Muscle layer of colon (tissue), 2 donors: ENCODE results near the gene SHROOM3.

ENCODE experiments used
- H3K27ac ChIP-seq: one replicate; pipeline ENCODE4 v1.7.0; 2013; ENCODE audit warnings: low read depth, mild to moderate bottlenecking, low read length, moderate library complexity
- H3K27me3 ChIP-seq, 2 donors: one replicate each; pipeline ENCODE4 v1.7.0; 2013; ENCODE audit warnings: low read length in 2 of 2, mild to moderate bottlenecking in 2 of 2; ENCODE audit not compliant: insufficient read depth in 2 of 2, control insufficient read depth in 1 of 2
- H3K36me3 ChIP-seq: one replicate; pipeline ENCODE4 v1.7.0; 2013; ENCODE audit warnings: mild to moderate bottlenecking, low read length; ENCODE audit not compliant: insufficient read depth
- H3K4me1 ChIP-seq: one replicate; pipeline ENCODE4 v1.7.0; 2013; ENCODE audit warnings: mild to moderate bottlenecking, low read length; ENCODE audit not compliant: insufficient read depth
- H3K4me3 ChIP-seq, 2 donors: one replicate each; pipeline ENCODE4 v1.7.0; 2013; ENCODE audit warnings: low read length in 2 of 2, low read depth in 1 of 2, mild to moderate bottlenecking in 1 of 2, moderate library complexity in 1 of 2
- H3K9ac ChIP-seq: one replicate; pipeline ENCODE4 v1.7.0; 2013; ENCODE audit warnings: low read length
- H3K9me3 ChIP-seq: one replicate; pipeline ENCODE4 v1.7.0; 2013; ENCODE audit warnings: mild to moderate bottlenecking, low read length
- donor health status: abdominal sarcoma.
- donor health status: Adenocarcinoma of cecum.

Gene SHROOM3

DNA sequence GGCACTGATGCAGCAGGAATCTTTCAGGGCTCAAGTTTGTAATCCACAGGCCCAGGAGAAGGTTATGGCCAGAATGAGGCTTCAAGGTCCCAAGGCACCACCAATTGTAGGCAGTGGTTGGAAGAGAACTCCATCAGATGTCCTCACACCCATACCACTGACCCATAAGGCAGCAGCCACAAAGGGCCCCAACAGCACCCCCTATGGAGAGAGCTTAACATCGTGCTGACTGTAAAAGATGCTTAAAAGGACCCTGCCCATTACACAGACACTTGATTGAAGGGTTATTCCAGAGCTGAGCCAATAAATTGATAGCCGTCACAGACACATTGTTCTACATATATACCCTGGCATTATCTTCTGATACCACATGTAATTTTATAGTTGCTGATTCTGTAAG, 349.2 kb downstream of the SHROOM3 start:
- Histone ChIP-seq H3K4me3 (no peak overlapping the region), H3K36me3 (peaks cover 2% of the 10 kb centered on the region), H3K4me1 (no peaks in the 10 kb centered on the region), H3K9me3 (no peaks in the 10 kb centered on the region), H3K27ac (no peak overlapping the region), H3K27me3 (no peaks in the 10 kb centered on the region), H3K9ac (no peak overlapping the region)

DNA sequence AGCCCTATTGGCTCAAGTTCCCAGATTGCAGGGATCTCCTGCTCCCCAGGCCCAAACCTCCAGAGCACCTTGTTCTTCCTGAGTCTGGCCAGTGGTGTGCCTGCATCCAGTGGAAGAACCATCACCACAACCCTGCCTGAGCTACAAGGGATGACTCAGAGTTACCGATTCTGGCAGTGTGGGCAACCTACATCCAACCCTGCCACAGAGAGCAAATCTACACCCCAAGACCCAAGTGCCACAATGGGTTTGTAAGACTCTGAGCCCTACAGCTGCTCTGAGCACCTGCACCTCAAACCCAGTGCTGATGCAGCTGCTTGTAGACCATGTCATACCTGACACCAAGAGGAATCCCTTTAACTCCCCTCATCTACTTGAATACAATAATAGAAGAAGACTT, 352.9 kb downstream of the SHROOM3 start:
- Histone ChIP-seq H3K9me3 (no peaks in the 10 kb centered on the region), H3K4me1 (no peaks in the 10 kb centered on the region), H3K27me3 (no peaks in the 10 kb centered on the region), H3K9ac (no peak overlapping the region), H3K4me3 (no peak overlapping the region), H3K36me3 (no peaks in the 10 kb centered on the region), H3K27ac (no peak overlapping the region)

DNA sequence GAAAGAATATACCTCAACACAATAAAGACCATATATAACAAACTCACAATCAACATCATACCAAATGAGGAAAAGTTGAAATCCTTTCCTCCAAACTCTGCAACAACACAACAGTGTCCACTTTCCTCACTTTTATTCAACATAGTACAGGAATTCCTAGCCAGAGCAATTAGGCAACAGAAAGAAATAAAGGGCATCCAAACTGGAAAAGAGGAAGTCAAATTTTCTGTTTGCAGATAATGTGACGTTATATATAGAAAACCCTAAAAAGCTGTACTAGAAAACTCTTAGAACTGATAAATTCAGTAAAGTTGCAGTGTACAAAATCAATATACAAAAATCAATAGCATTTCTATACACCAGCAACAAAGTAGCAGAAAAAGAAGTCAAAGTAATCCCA, 355.3 kb downstream of the SHROOM3 start:
- Histone ChIP-seq H3K9ac (no peak overlapping the region), H3K4me3 (no peak overlapping the region), H3K36me3 (no peaks in the 10 kb centered on the region), H3K9me3 (no peaks in the 10 kb centered on the region), H3K27me3 (no peaks in the 10 kb centered on the region), H3K27ac (no peak overlapping the region), H3K4me1 (no peaks in the 10 kb centered on the region)

DNA sequence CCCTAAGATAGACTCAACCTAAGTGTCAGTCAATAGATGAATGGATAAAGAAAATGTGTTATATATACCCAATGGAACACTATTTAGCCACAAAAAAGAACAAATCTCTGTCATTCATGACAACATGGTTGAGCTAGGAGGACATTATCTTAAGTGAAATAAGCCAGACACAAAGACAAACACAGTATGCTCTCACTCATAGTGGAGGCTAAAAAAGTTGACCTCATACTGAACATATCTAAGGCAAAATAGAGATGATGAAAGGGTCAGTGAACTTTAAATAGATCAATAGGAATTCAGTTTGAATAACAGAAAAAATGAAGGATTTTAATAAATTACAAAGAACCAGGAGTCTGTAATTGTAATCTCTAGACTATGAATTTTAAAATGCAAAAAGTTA, 356.4 kb downstream of the SHROOM3 start:
- Histone ChIP-seq H3K9ac (no peak overlapping the region), H3K9me3 (no peaks in the 10 kb centered on the region), H3K4me1 (no peaks in the 10 kb centered on the region), H3K27me3 (no peaks in the 10 kb centered on the region), H3K36me3 (no peaks in the 10 kb centered on the region), H3K4me3 (no peak overlapping the region), H3K27ac (no peak overlapping the region)

DNA sequence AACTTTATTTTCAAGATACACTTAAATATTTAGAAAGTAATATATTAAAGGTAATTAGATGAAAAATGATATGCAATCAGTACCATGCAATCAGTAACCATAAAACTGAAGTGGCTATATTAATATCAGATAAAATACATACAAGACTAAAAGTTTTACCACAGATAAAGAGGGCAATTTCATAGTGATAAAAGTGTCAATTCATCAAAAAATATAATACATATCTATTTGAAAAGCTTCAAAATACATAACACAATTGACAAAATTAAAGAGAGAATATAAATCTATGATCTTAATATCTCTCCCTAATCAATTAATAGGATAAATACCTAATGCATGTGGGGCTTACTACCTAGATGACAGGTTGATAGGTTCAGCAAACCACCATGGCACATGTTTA, 357.4 kb downstream of the SHROOM3 start:
- Histone ChIP-seq H3K9me3 (no peaks in the 10 kb centered on the region), H3K36me3 (no peaks in the 10 kb centered on the region), H3K9ac (no peak overlapping the region), H3K27ac (no peak overlapping the region), H3K4me3 (no peak overlapping the region), H3K4me1 (no peaks in the 10 kb centered on the region), H3K27me3 (no peaks in the 10 kb centered on the region)

DNA sequence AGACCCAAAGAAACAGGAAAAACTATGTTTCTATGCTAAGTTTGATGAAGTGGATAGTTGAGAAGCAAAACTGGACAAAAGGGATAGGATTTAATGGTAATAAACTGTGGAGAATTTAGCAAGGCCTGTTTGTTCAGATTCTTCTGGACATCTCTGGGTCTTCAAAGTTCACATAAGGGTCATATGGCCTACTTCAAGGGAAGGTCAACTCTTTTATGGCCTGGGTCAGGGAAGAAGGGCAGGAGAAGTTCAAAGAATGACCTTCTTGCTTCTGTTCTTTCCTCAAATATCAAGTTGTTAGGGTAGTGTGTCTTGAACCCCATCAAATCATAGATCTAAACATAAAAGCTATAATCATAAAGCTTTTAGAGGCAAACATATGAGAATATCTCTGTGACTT, 360.2 kb downstream of the SHROOM3 start:
- no peaks in the 10 kb centered on the region for H3K4me1 ChIP-seq
- no peaks in the 10 kb centered on the region for H3K27me3 ChIP-seq
- H3K9ac ChIP-seq: no peak overlapping the region
- no peaks in the 10 kb centered on the region for H3K36me3 ChIP-seq
- H3K9me3 ChIP-seq: no peaks in the 10 kb centered on the region
- H3K27ac ChIP-seq: no peak overlapping the region
- H3K4me3 ChIP-seq: no peak overlapping the region

DNA sequence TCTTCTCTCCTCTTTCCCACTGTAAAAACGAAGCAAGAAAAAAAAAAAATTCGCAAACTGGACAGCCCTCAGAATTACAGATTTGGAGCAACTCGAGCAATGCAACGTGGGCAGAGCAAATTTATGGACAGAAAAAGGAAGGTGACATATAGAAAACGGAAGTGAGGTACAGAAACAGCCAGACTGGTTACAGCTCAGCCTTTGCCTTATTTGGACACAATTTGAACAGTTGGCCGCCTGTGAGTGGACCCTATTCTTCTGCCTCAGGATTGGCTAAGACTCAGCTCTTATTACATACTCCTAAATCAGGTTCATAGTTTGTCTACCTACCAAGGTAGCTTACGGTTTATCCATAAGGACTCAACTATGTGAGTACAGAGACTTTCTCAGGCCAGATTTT, 364.1 kb downstream of the SHROOM3 start:
- no peaks in the 10 kb centered on the region for H3K36me3 ChIP-seq
- H3K4me3 ChIP-seq: no peak overlapping the region
- H3K9ac ChIP-seq: no peak overlapping the region
- H3K27ac ChIP-seq: no peak overlapping the region
- no peaks in the 10 kb centered on the region for H3K9me3 ChIP-seq
- no peaks in the 10 kb centered on the region for H3K4me1 ChIP-seq
- H3K27me3 ChIP-seq: no peaks in the 10 kb centered on the region

DNA sequence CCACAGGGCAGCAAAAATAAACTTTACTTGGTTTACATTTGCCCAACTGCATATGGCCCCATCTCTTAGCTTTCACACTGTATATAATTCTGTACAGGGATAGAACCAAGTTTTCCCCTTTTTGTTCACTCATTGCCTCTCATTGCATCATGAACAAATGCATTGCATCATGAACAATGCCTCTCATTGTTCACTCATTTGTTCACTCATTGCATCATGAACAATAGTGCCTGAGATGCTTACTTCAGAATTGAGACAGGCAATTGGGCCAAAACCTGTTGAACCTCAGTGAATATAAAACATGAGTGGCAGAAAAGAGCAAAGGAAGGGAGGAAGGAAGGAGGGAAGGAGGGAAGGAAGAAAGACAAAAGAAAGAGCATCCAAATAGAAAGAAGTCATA, 364.7 kb downstream of the SHROOM3 start:
- no peaks in the 10 kb centered on the region for H3K4me1 ChIP-seq
- no peak overlapping the region for H3K4me3 ChIP-seq
- no peak overlapping the region for H3K27ac ChIP-seq
- no peaks in the 10 kb centered on the region for H3K27me3 ChIP-seq
- no peaks in the 10 kb centered on the region for H3K36me3 ChIP-seq
- no peak overlapping the region for H3K9ac ChIP-seq
- no peaks in the 10 kb centered on the region for H3K9me3 ChIP-seq

DNA sequence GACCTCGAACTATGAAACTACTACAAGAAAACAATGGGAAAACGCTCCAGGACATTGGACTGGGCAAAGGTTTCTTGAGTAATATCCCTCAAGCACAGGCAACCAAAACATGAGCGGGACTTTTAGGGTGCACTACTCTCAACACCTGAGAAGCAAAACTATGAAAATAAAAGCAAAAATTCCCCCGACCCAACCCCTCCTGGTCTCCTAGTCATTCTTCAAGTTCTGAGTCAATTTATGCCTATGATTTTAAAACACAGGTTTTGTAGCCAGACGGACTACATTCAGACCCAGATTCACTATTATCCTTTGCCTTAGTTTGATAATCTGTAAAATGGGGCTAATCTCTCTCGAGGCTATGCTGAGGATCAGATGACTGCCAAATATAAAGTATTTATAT, 365.9 kb downstream of the SHROOM3 start:
- H3K27me3 ChIP-seq: no peaks in the 10 kb centered on the region
- no peaks in the 10 kb centered on the region for H3K36me3 ChIP-seq
- H3K27ac ChIP-seq: no peak overlapping the region
- H3K9ac ChIP-seq: no peak overlapping the region
- no peaks in the 10 kb centered on the region for H3K4me1 ChIP-seq
- no peaks in the 10 kb centered on the region for H3K9me3 ChIP-seq
- no peak overlapping the region for H3K4me3 ChIP-seq

DNA sequence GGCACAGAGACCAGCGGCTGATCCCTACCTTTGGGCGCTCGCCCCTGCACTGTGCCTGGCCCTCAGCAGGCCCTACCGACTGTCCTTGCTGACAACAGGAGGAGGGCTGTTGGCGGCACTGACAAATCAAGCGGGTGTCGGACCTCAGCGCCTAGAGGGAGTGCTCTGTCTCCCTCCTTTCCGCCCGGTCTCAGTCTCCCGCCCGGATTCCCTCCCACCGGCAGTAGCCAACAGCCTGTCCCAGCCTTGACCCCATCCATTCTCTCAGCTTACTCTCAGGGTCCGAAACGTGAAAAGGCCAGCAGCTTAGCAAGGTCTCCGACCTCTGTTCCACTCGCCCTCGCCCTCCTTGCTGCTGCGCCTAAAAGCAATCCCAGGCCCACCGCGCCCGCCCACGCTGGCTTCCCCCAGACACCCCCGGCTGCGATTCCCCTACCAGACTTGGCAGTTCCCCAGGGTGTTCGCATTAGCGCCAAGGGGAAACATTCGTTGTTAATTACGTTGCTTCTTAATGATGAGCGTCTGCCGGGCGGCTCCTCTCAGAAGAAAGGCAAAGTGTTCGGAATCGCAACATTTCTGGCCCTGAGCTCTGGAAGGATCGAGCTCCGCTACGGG, 366.7 kb downstream of the SHROOM3 start:
- no peak overlapping the region for H3K4me3 ChIP-seq
- H3K9ac ChIP-seq: no peak overlapping the region
- H3K4me1 ChIP-seq: no peaks in the 10 kb centered on the region
- H3K36me3 ChIP-seq: no peaks in the 10 kb centered on the region
- no peaks in the 10 kb centered on the region for H3K9me3 ChIP-seq
- no peak overlapping the region for H3K27ac ChIP-seq
- H3K27me3 ChIP-seq: no peaks in the 10 kb centered on the region

DNA sequence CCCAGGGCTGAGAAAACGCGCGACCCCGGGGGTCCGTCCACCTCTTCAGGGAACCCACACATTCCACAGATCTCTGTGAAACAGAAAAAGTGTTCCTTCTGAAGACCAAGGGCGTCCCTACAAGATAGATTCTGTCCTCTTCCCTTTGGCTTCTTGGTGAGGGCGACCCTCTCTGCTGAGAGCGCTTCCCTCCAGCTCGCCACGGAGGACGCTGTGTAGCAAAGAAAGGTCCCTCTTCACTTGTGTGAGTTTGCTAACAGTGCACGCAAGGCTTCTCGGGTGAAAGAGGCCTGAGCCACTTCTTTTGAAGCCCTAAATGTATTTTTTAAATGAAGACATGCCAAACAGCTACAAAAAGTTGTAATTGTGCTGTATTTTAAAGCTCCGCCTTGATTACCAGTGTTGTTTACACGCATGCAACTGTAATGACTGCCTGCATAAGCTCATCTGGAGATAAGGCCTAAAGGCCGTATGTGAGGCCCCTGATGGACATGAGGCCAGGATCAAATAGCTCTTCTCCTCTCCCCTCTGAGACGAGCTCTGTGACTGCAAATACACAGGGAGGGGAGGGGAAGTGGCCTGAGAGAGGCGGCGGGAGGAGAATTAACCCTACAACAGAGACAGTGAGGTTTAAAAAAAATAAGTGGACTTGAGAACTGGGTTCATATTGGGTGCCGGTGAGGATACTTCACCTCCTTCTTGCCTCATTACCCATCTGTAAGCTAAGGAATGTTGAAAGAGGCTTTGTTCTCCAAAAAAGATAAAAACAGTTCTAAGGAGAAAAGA, 367.4 kb downstream of the SHROOM3 start:
- Histone ChIP-seq H3K27me3 (no peaks in the 10 kb centered on the region), H3K4me1 (no peaks in the 10 kb centered on the region), H3K27ac (no peak overlapping the region), H3K9ac (no peak overlapping the region), H3K36me3 (no peaks in the 10 kb centered on the region), H3K4me3 (no peak overlapping the region), H3K9me3 (no peaks in the 10 kb centered on the region)

DNA sequence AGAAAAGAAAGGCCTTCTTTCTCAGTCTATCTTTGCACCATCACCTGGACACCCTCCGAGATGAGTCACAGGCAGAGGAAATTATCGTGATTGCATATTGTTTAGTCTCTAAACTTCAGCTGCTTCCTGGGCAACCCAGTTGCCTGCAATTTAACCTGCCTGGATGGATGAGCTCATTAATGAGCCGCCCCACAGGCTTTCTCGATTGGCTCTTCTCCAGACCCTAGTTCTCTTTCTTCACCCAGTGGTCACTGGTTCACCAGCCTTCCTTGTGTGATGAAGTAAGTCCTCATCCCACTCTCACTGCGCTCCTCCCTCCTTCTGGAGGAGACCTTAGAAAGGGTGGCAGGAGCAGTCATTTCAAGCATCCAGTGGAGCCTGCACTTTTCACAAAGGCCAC, 368.5 kb downstream of the SHROOM3 start:
- Histone ChIP-seq H3K4me1 (no peaks in the 10 kb centered on the region), H3K36me3 (no peaks in the 10 kb centered on the region), H3K27me3 (no peaks in the 10 kb centered on the region), H3K4me3 (no peak overlapping the region), H3K9me3 (peaks cover 7% of the 10 kb centered on the region), H3K9ac (no peak overlapping the region), H3K27ac (no peak overlapping the region)
